ENCODE data around the gene JAKMIP2. TPM values are rescaled to one million over a fixed set of nuclear protein-coding genes. Genes with fewer than 3 reads are reported as not detected.

The JAKMIP2 gene
- total RNA-seq, 1 experiment from 2014 or later, result 67.4 TPM

DNA sequence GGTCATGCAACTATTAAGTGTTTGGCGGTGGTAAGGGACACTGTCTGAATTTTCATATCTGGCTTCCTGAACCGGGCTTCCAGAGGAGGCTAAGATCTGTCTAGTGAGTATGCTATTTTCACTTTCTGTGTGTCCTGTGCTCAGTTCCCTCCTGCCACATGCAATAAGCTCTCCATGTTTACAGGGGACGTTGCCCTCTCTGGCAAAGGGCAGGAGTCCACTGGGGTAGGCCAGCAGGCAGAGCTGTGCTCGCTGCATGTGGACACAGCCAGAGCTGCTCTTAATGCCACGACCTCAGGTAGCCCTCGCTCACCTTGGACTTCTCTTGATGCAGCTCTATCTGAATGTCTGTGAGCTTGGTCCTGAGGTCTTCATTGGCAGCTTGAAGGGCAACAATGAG lies 111.2 kb downstream of the JAKMIP2 start:
- Histone ChIP-seq H3K4me3 (ENCODE audit: low read depth, low read length, poor library complexity, severe bottlenecking) (no peak overlapping the region), H3K27ac (ENCODE audit: low read depth, low read length, poor library complexity, severe bottlenecking) (no peak overlapping the region), H3K27me3 (replicated peaks; ENCODE audit: insufficient read depth, low read depth, low read length, poor library complexity) (no peaks in the 10 kb centered on the region), H3K4me1 (ENCODE audit: insufficient read depth, low read length, poor library complexity, severe bottlenecking) (peaks cover 25% of the 10 kb centered on the region), H3K9me3 (ENCODE audit: low read depth, low read length, poor library complexity, severe bottlenecking) (no peaks in the 10 kb centered on the region), H3K36me3 (ENCODE audit: insufficient read depth, low read length, poor library complexity, severe bottlenecking) (peaks cover 52% of the 10 kb centered on the region)
- DNase-seq (ENCODE audit: low spot score), result no peak
- intact Hi-C loops (cut with micrococcal nuclease; ENCODE audit: unreplicated experiment), result no loop called here
- ChIA-PET CTCF (no interaction called here), POLR2A (ENCODE audit: low non-redundant PET) (no interaction called here)
- BruUV-seq (replicated peaks), result no TSS peak
- TF ChIP-seq EZH2 (IDR thresholded peaks at IDR 0.05; ENCODE audit: borderline replicate concordance, low read depth, low read length, poor library complexity, severe bottlenecking) (no peak), CTCF (conservative IDR thresholded peaks at IDR 0.05; ENCODE audit: low read depth, low read length) (no peak)

GRCh38 chr5:147670815-147671214 lies 111.7 kb downstream of the JAKMIP2 start:
- Histone ChIP-seq H3K4me1 (ENCODE audit: insufficient read depth, low read length, poor library complexity, severe bottlenecking) (peaks cover 25% of the 10 kb centered on the region), H3K4me3 (ENCODE audit: low read depth, low read length, poor library complexity, severe bottlenecking) (no peak overlapping the region), H3K36me3 (ENCODE audit: insufficient read depth, low read length, poor library complexity, severe bottlenecking) (peaks cover 52% of the 10 kb centered on the region), H3K27ac (ENCODE audit: low read depth, low read length, poor library complexity, severe bottlenecking) (no peak overlapping the region), H3K27me3 (replicated peaks; ENCODE audit: insufficient read depth, low read depth, low read length, poor library complexity) (no peaks in the 10 kb centered on the region), H3K9me3 (ENCODE audit: low read depth, low read length, poor library complexity, severe bottlenecking) (no peaks in the 10 kb centered on the region)
- no TSS peak for BruUV-seq (replicated peaks)
- DNase-seq (ENCODE audit: low spot score), result no peak
- no peak for TF ChIP-seq EZH2 (IDR thresholded peaks at IDR 0.05; ENCODE audit: borderline replicate concordance, low read depth, low read length, poor library complexity, severe bottlenecking)
- no peak for TF ChIP-seq CTCF (conservative IDR thresholded peaks at IDR 0.05; ENCODE audit: low read depth, low read length)
- intact Hi-C loops (cut with micrococcal nuclease; ENCODE audit: unreplicated experiment), result no loop called here
- POLR2A ChIA-PET (ENCODE audit: low non-redundant PET), result no interaction called here
- CTCF ChIA-PET, result no interaction called here

GRCh38 chr5:147669169-147669869 lies 113.2 kb downstream of the JAKMIP2 start:
- POLR2A ChIA-PET (ENCODE audit: low non-redundant PET), result no interaction called here
- CTCF ChIA-PET, result no interaction called here
- no peak for DNase-seq (ENCODE audit: low spot score)
- BruUV-seq (replicated peaks), result no TSS peak
- TF ChIP-seq CTCF (conservative IDR thresholded peaks at IDR 0.05; ENCODE audit: low read depth, low read length) (no peak), EZH2 (IDR thresholded peaks at IDR 0.05; ENCODE audit: borderline replicate concordance, low read depth, low read length, poor library complexity, severe bottlenecking) (no peak)
- intact Hi-C loops (cut with micrococcal nuclease; ENCODE audit: unreplicated experiment), result no loop called here
- Histone ChIP-seq H3K4me1 (ENCODE audit: insufficient read depth, low read length, poor library complexity, severe bottlenecking) (peaks cover 19% of the 10 kb centered on the region), H3K36me3 (ENCODE audit: insufficient read depth, low read length, poor library complexity, severe bottlenecking) (peaks cover 59% of the 10 kb centered on the region), H3K27ac (ENCODE audit: low read depth, low read length, poor library complexity, severe bottlenecking) (no peak overlapping the region), H3K27me3 (replicated peaks; ENCODE audit: insufficient read depth, low read depth, low read length, poor library complexity) (no peaks in the 10 kb centered on the region), H3K4me3 (ENCODE audit: low read depth, low read length, poor library complexity, severe bottlenecking) (no peak overlapping the region), H3K9me3 (ENCODE audit: low read depth, low read length, poor library complexity, severe bottlenecking) (peaks cover 3% of the 10 kb centered on the region)

Data from A673 (cell line).